ENCODE results near the gene PLA2G1B.

PLA2G1B gene

DNA sequence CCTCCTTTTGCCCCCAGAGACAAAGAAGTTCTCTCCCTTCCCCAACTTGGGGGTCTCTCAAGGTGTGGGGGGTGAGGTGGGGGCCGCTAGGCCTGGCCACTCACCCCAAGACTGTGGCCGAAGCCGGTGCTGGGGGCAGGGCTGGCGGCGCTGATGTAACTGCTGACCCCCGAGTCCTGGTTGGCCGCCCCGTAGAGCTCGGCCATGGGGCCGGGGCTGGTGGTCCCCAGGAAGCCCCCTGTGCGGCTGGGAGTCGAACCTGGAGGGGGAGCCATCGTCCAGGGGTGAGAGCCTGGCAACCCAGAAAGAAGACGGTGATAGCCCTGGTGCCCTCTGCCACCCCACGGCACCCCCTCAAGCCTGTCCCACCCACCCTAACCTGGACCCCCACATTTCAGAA is 18.5 kb upstream of the PLA2G1B start:
- no peak overlapping the region for H3K4me2 ChIP-seq (ENCODE audit: low read length)
- H3K9me3 ChIP-seq (ENCODE audit: control insufficient read depth, low read length), result no peaks in the 10 kb centered on the region
- TF ChIP-seq, protein P1, sequence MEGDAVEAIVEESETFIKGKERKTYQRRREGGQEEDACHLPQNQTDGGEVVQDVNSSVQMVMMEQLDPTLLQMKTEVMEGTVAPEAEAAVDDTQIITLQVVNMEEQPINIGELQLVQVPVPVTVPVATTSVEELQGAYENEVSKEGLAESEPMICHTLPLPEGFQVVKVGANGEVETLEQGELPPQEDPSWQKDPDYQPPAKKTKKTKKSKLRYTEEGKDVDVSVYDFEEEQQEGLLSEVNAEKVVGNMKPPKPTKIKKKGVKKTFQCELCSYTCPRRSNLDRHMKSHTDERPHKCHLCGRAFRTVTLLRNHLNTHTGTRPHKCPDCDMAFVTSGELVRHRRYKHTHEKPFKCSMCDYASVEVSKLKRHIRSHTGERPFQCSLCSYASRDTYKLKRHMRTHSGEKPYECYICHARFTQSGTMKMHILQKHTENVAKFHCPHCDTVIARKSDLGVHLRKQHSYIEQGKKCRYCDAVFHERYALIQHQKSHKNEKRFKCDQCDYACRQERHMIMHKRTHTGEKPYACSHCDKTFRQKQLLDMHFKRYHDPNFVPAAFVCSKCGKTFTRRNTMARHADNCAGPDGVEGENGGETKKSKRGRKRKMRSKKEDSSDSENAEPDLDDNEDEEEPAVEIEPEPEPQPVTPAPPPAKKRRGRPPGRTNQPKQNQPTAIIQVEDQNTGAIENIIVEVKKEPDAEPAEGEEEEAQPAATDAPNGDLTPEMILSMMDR (IDR thresholded peaks at IDR 0.05), result no peak
- H3K9ac ChIP-seq, result no peak overlapping the region
- no peak overlapping the region for H3K4me3 ChIP-seq (ENCODE audit: low read depth, low read length)
- H3K27ac ChIP-seq, result no peak overlapping the region
- H2AFZ ChIP-seq, result no peak overlapping the region
- no peaks in the 10 kb centered on the region for H3K4me1 ChIP-seq
- H3K27me3 ChIP-seq (ENCODE audit: control insufficient read depth, insufficient read depth, low read length), result no peaks in the 10 kb centered on the region
- H3K79me2 ChIP-seq, result no peaks in the 10 kb centered on the region
- no peaks in the 10 kb centered on the region for H3K36me3 ChIP-seq (ENCODE audit: control insufficient read depth, insufficient read depth, low read length)

- Histone ChIP-seq H3K27me3 (ENCODE audit: control insufficient read depth, insufficient read depth, low read length) (no peaks in the 10 kb centered on the region), H3K36me3 (ENCODE audit: control insufficient read depth, insufficient read depth, low read length) (no peaks in the 10 kb centered on the region), H3K4me1 (no peaks in the 10 kb centered on the region), H3K4me3 (ENCODE audit: low read depth, low read length) (no peak overlapping the region), H3K9me3 (ENCODE audit: control insufficient read depth, low read length) (no peaks in the 10 kb centered on the region), H3K4me2 (ENCODE audit: low read length) (no peak overlapping the region), H3K9ac (no peak overlapping the region), H2AFZ (no peak overlapping the region), H3K79me2 (no peaks in the 10 kb centered on the region), H3K27ac (no peak overlapping the region)
- TF ChIP-seq, protein P1 (IDR thresholded peaks at IDR 0.05), result no peak
Observed at GRCh38 chr12:120343692-120344091, 16.1 kb upstream of the PLA2G1B start.

DNA sequence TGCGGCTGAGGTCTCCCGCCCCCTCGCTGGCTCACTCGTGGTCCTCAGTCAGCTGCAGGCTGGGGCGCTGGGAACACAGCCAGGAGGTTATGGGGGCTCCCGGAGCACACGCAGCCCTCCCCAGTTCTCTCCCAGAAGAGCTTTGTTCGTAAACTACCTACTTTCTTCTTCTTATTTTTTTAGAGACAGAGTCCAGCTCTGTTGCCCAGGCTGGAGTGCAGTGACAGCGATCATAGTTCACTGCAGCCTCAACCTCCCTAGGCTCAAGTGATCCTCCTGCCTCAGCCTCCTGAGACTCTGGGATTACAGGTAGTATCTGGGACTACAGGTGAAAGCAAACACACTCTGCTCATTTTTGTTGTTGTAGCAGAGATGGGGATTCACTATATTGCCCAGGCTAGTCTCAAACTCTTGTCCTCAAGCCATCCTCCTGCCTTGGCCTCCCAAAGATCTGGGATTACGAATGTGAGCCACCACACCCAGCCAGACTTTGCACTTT is 15.5 kb upstream of the PLA2G1B start:
- Histone ChIP-seq H3K36me3 (ENCODE audit: control insufficient read depth, insufficient read depth, low read length) (no peaks in the 10 kb centered on the region), H2AFZ (no peak overlapping the region), H3K9ac (no peak overlapping the region), H3K79me2 (no peaks in the 10 kb centered on the region), H3K27ac (no peak overlapping the region), H3K4me1 (no peaks in the 10 kb centered on the region), H3K9me3 (ENCODE audit: control insufficient read depth, low read length) (no peaks in the 10 kb centered on the region), H3K27me3 (ENCODE audit: control insufficient read depth, insufficient read depth, low read length) (no peaks in the 10 kb centered on the region), H3K4me3 (ENCODE audit: low read depth, low read length) (no peak overlapping the region), H3K4me2 (ENCODE audit: low read length) (no peak overlapping the region)
- TF ChIP-seq, protein P1 (IDR thresholded peaks at IDR 0.05), result no peak

- H3K27ac ChIP-seq, result no peak overlapping the region
- TF ChIP-seq, protein P1 (IDR thresholded peaks at IDR 0.05), result no peak
- no peak overlapping the region for H3K4me3 ChIP-seq (ENCODE audit: low read depth, low read length)
- no peak overlapping the region for H3K9ac ChIP-seq
- no peaks in the 10 kb centered on the region for H3K36me3 ChIP-seq (ENCODE audit: control insufficient read depth, insufficient read depth, low read length)
- H3K4me2 ChIP-seq (ENCODE audit: low read length), result no peak overlapping the region
- H2AFZ ChIP-seq, result no peak overlapping the region
- no peaks in the 10 kb centered on the region for H3K9me3 ChIP-seq (ENCODE audit: control insufficient read depth, low read length)
- H3K79me2 ChIP-seq, result no peaks in the 10 kb centered on the region
- H3K4me1 ChIP-seq, result no peaks in the 10 kb centered on the region
- H3K27me3 ChIP-seq (ENCODE audit: control insufficient read depth, insufficient read depth, low read length), result no peaks in the 10 kb centered on the region
Observed at GRCh38 chr12:120342175-120343038, 14.8 kb upstream of the PLA2G1B start.

DNA sequence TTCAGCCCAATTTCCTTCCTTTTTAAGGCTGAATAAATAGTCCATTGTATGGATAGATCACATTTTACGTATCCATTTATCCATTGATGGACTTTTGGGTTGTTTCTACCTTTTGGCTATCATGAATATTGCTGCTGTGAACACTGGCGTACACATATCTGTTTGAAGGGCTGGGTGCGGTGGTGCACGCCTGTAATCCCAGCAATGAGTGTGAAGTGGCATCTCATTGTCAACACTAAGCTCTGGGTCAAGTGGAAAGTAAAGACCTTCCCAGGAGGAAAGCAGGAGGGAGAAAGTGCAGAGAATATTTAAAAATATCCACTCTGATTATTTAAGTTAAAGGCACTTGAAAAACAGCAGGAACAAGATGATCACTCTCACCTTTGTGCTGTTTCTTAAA is 11.7 kb upstream of the PLA2G1B start:
- H3K27ac ChIP-seq, result no peak overlapping the region
- TF ChIP-seq, protein P1 (IDR thresholded peaks at IDR 0.05), result no peak
- no peak overlapping the region for H3K9ac ChIP-seq

More for the DNA sequence above, 11.7 kb upstream of the PLA2G1B start:
- Histone ChIP-seq H3K4me3 (ENCODE audit: low read depth, low read length) (no peak overlapping the region), H3K4me1 (no peaks in the 10 kb centered on the region), H3K79me2 (no peaks in the 10 kb centered on the region), H3K27me3 (ENCODE audit: control insufficient read depth, insufficient read depth, low read length) (no peaks in the 10 kb centered on the region), H3K9me3 (ENCODE audit: control insufficient read depth, low read length) (no peaks in the 10 kb centered on the region), H3K36me3 (ENCODE audit: control insufficient read depth, insufficient read depth, low read length) (no peaks in the 10 kb centered on the region), H2AFZ (no peak overlapping the region), H3K4me2 (ENCODE audit: low read length) (no peak overlapping the region)

All from parathyroid adenoma (tissue), 2 donors.